Effector CD8-positive, alpha-beta T cell (primary cell): ENCODE results near the gene DNAH14.
A peak's percentile ranks its signal among the peaks of the same experiment; 100 is the strongest.

Experiments used
- DNase-seq: peaks from one replicate; lab custom pipeline; 2025; lab: John Stamatoyannopoulos, UW

DNAH14 gene

GRCh38 chr1:225428068-225428880 lies 498.8 kb downstream of the DNAH14 start:
- DNase-seq, result peak; percentile 88

- no peak for DNase-seq
These were observed 499.5 kb downstream of the DNAH14 start for GRCh38 chr1:225428881-225429455.

- DNase-seq, result no peak
These were observed 500.8 kb downstream of the DNAH14 start for GRCh38 chr1:225430301-225430700.

GRCh38 chr1:225431081-225431863 lies 501.8 kb downstream of the DNAH14 start:
- DNase-seq, result no peak

GRCh38 chr1:225434046-225434445 lies 504.6 kb downstream of the DNAH14 start:
- no peak for DNase-seq

- no peak for DNase-seq
These were observed 505.6 kb downstream of the DNAH14 start for GRCh38 chr1:225435076-225435475.

GRCh38 chr1:225435487-225435886 lies 506.0 kb downstream of the DNAH14 start:
- DNase-seq, result no peak

- DNase-seq, result no peak
These were observed 506.5 kb downstream of the DNAH14 start for GRCh38 chr1:225435957-225436392.

- no peak for DNase-seq
These were observed 508.4 kb downstream of the DNAH14 start for GRCh38 chr1:225437710-225438437.

GRCh38 chr1:225440380-225441221 lies 511.1 kb downstream of the DNAH14 start:
- no peak for DNase-seq

GRCh38 chr1:225441314-225442122 lies 512.0 kb downstream of the DNAH14 start:
- DNase-seq, result no peak

- DNase-seq, result no peak
These were observed 512.6 kb downstream of the DNAH14 start for GRCh38 chr1:225442123-225442505.

GRCh38 chr1:225445639-225446594 lies 516.4 kb downstream of the DNAH14 start:
- no peak for DNase-seq

GRCh38 chr1:225446595-225446960 lies 517.1 kb downstream of the DNAH14 start:
- no peak for DNase-seq

GRCh38 chr1:225446981-225447615 lies 517.6 kb downstream of the DNAH14 start:
- DNase-seq, result no peak

GRCh38 chr1:225447650-225448089 lies 518.2 kb downstream of the DNAH14 start:
- DNase-seq, result no peak

- DNase-seq, result no peak
These were observed 518.8 kb downstream of the DNAH14 start for GRCh38 chr1:225448146-225448805.
